ENCODE data around the gene TMC1.

DNA sequence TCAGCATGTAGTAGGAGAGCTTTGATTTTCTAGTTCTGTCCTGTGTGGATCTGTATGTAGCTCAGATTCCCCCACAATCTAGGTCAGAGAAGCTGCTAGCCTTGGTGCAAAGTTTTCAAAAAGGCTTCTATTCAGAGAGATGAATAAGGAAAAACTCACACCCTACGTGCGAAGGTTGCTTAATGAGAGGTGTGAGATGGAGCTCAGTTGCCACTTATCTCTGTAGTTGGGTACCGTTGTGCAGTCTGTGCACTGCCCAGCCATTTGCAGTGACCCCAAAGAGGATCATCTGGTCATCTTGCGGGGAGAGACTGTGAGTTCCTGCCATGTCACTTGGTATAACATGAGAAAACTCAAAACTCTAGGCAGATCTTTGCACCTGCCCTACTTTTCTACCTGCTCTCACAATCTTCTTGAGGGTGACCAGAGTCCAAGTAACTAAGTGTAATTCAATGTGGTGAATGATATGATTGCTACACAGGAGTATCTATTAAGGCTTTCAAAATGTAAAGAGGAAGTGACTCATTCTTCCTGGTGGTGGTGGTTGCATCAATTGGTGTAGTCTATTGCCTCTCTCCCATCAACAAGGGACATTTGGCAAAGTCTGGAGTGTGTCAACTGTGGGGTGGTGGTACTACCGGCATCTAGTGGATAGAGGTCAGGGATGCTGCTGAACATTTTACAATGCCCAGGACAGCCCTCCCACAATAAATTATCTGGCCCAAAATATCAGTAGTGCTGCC, 65.2 kb downstream of the TMC1 start:
- TF ChIP-seq, protein P1, sequence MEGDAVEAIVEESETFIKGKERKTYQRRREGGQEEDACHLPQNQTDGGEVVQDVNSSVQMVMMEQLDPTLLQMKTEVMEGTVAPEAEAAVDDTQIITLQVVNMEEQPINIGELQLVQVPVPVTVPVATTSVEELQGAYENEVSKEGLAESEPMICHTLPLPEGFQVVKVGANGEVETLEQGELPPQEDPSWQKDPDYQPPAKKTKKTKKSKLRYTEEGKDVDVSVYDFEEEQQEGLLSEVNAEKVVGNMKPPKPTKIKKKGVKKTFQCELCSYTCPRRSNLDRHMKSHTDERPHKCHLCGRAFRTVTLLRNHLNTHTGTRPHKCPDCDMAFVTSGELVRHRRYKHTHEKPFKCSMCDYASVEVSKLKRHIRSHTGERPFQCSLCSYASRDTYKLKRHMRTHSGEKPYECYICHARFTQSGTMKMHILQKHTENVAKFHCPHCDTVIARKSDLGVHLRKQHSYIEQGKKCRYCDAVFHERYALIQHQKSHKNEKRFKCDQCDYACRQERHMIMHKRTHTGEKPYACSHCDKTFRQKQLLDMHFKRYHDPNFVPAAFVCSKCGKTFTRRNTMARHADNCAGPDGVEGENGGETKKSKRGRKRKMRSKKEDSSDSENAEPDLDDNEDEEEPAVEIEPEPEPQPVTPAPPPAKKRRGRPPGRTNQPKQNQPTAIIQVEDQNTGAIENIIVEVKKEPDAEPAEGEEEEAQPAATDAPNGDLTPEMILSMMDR (IDR thresholded peaks at IDR 0.05), result no peak
- no peak for TF ChIP-seq SIN3A (IDR thresholded peaks at IDR 0.05; ENCODE audit: borderline replicate concordance, insufficient read depth, low read depth, low read length)
- TF ChIP-seq POLR2AphosphoS5 (IDR thresholded peaks at IDR 0.05; ENCODE audit: low read depth, low read length), result no peak
- TF ChIP-seq TCF7L2 (IDR thresholded peaks at IDR 0.05; ENCODE audit: low read depth, low read length), result no peak
- TF ChIP-seq, protein P2, sequence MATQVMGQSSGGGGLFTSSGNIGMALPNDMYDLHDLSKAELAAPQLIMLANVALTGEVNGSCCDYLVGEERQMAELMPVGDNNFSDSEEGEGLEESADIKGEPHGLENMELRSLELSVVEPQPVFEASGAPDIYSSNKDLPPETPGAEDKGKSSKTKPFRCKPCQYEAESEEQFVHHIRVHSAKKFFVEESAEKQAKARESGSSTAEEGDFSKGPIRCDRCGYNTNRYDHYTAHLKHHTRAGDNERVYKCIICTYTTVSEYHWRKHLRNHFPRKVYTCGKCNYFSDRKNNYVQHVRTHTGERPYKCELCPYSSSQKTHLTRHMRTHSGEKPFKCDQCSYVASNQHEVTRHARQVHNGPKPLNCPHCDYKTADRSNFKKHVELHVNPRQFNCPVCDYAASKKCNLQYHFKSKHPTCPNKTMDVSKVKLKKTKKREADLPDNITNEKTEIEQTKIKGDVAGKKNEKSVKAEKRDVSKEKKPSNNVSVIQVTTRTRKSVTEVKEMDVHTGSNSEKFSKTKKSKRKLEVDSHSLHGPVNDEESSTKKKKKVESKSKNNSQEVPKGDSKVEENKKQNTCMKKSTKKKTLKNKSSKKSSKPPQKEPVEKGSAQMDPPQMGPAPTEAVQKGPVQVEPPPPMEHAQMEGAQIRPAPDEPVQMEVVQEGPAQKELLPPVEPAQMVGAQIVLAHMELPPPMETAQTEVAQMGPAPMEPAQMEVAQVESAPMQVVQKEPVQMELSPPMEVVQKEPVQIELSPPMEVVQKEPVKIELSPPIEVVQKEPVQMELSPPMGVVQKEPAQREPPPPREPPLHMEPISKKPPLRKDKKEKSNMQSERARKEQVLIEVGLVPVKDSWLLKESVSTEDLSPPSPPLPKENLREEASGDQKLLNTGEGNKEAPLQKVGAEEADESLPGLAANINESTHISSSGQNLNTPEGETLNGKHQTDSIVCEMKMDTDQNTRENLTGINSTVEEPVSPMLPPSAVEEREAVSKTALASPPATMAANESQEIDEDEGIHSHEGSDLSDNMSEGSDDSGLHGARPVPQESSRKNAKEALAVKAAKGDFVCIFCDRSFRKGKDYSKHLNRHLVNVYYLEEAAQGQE (IDR thresholded peaks at IDR 0.05; ENCODE audit: insufficient read depth in 1 of 2, low read depth in 2 of 2, low read length in 1 of 2), result no peak

Data from Panc1 (cell line).